Measurements from ENCODE around the gene PGPEP1.
"Not testable (repeated sequence)": the region's sequence is repeated elsewhere in the genome, so short reads cannot be mapped to it uniquely, and the experiment has no call there.

The PGPEP1 gene

DNA sequence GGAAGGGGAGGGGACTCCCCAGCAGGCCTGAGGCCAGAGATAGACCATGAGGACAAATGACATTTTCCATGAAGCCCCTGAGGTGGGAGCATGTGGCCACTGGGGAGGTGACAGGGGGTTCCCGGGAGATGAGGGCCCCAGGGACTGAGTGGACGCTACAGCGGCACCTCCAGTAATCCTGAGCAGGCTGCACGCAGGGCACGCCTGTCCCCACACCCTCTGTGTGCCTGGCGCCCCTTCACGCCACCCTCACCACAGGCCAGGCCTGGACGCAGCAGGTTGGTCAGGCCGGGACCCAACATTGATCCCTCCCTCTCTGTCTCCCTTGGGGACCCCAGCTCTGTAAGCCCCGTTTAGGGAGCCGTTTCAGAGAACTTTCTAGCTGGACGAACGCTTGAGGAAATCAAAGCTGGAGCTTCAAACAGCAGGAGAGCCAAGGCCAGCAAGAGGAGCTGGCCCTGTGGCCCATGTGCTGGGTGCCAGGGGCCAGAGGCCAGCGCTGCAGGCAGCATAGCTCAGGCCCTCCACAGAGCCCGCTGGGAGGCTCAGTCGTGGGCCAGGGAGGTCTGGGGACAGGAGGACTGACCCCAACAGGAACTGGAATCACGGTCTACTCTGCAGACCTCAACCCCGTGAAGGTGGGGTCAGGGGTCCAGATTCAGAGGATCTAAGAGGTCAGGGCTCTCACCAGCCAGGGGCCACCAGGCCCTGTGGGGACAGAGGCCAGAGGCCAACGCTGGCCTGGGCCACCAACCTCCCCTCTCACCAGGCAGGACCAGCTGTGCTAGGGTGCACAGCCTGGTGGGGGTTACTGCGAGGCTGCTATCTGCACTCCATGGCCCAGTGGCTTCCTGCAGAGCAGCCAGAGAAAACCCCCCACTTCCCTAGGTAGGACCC lies 32.1 kb upstream of the PGPEP1 start:
- DNase-seq (ENCODE audit: low read depth in 1 of 2, low spot score in 1 of 2) = no peak

DNA sequence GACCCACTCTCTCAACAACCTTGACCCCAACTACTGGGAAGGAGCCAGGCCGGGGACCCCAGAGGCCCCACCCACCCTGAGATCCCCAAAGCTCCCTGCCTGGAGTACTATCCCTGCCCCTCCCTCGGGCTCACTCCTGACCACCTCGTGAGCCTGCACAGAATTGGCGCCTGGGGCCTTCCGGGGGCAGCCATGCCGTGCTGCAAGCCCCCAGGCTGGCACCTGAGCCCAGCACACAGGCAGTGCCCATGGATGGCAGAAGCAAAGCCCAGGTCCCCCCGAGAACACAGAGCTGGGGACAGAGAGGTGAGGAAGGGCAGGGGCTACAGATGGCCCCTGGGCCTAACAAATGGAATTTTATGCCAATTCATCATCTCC lies 31.5 kb upstream of the PGPEP1 start:
- no peak for DNase-seq (ENCODE audit: low read depth in 1 of 2, low spot score in 1 of 2)

DNA sequence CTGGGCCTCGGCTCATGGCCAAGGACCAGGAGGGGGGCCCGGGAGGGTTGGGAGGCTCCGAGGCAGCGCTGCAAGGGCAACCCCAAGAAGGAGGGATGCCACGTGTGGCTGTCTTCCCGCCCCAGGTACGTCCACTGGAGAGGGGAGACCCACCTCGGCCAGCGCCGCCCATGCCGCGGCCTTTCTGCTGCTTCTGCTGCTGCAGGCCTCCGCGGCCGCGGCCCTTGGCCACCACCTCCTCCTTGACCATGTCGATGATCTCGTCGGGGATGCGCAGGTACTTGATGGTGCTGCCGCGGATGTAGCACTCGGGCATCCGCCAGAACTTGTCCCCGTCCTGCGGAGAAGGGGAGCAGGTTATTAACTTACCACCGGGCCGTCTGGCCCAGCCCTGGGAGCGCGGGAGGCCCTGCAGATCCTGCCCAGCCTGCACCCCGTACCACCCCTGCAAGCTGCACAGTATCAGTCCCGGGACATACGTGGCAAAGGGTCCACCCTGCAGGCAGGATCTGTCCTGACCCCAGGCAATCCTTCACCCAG lies 30.8 kb upstream of the PGPEP1 start:
- no peak for DNase-seq (ENCODE audit: low read depth in 1 of 2, low spot score in 1 of 2)

DNA sequence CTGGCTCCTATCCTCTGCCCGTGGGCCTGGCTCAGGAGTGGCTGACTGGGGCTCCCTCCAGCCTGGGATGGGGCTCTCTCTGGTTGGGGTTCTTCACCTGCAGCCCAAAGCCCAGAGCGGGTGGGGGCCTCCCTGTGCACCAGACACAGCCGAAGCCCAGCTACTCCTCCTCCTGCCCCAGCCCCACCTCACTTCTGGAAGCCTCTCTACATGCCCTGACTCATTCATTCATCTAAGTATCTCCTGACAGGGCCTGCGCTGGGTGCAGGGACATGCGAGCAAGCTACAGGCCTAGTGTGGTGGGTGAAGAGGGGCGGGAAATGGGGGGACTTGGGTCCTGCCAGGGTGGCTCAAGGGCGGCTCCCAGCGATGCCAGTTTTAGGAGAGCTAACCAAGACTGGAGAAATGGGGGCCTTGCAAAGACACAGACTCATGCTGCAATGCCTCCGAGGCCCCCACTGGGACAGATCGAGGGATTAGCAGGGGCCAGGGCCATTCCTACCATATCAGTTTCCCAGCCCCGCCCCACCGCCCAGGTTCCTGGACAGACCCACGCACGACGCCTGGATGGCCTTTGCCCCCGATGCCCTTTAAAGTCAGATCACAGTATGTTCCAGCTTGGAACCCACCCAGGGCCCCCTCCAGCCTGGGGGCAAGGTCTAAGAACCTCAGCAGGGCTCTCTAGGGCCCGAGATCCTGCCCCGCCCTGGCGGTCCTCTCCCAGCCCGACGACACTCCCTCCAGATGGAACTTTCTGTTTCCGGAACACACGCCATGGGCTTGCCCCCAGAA lies 30.1 kb upstream of the PGPEP1 start:
- no peak for DNase-seq (ENCODE audit: low read depth in 1 of 2, low spot score in 1 of 2)

DNA sequence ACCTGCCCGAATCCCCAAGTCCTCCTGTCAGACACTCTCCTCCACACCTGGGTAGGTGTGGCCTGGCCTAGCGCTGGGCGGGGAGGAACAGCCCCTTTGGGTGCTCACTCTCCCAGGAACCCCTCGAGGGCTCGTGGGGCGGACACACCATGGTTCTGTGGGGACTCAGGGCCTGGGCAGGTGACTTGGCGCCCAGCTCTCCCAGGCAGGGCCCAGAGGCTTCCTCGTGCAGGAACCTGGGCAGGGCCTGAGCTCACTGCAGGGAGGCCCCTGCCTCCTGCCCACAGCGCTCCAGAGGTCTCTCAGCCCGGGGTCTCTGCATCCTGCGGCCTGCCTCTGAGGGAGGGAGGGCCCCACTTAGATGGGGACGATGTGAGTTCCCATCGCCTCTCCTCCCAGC lies 29.4 kb upstream of the PGPEP1 start:
- DNase-seq (ENCODE audit: low read depth in 1 of 2, low spot score in 1 of 2) = no peak

DNA sequence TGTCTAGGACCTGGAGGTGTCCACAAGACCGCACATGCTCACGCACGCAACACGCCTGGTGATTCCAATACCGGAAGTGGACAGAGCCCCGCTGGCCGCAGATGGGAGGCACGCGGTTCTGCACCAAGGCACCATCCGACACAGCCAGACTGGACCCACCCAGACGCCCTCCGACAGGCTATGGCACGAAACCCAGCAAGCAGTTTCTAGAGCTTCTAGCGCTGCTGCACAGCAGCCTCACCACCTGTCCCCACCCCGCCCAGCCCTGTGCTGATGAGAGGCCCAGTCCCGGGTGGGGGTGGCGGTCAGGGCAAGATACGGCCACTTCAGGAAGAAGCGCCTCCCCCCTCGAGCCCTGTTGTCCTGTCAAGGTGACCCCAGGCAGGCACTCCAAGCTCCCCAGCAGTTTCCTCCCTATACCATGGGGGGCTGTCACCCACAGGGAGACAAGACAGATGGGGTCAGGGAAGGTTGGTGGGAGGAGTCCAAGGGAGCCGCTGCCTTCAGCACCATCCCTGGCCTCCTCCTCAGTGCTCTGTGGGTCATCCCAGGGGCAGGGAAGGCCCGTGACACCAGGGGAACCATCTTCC lies 28.8 kb upstream of the PGPEP1 start:
- no peak for DNase-seq (ENCODE audit: low read depth in 1 of 2, low spot score in 1 of 2)

DNA sequence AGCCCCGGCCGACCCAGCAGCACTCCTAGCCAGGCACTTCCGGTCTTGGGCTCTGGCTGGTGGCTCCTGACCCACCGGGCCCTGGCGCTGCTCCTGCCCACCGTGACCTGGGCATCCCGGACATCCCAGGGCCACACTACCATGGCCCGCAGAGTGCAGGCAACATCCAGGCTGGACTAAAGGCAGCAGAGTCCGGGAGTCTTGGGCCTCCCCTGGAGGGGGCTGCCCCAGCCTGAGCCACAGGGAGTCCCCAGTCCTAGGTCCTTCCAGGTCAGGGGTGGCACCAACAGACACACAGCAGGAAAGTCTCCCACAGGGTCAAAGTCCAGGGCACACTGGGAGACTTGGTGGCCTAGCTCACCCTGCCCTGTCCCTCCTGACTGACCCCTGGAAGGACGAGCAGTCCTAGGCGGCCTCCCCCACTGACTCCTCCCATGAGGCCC lies 28.3 kb upstream of the PGPEP1 start:
- no peak for DNase-seq (ENCODE audit: low read depth in 1 of 2, low spot score in 1 of 2)

DNA sequence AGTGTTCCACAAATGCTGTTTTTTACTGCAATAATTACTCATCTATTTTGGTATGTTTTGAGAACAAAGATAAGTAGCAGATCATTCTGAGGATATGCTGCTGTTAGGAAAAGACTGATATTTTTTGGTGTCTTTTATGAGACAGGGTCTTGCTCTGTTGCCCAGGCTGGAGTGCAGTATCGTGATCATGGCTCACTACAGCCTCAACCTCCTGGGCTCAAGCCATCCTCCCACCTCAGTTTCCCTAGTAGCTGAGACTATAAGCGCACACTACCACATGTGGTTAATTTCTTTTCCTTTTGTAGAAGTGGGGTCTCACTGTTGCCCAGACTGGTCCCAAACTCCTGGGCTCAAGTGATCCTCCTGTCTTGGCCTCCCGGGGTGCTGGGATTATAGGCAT lies 27.0 kb upstream of the PGPEP1 start:
- no peak for DNase-seq (ENCODE audit: low read depth in 1 of 2, low spot score in 1 of 2)

DNA sequence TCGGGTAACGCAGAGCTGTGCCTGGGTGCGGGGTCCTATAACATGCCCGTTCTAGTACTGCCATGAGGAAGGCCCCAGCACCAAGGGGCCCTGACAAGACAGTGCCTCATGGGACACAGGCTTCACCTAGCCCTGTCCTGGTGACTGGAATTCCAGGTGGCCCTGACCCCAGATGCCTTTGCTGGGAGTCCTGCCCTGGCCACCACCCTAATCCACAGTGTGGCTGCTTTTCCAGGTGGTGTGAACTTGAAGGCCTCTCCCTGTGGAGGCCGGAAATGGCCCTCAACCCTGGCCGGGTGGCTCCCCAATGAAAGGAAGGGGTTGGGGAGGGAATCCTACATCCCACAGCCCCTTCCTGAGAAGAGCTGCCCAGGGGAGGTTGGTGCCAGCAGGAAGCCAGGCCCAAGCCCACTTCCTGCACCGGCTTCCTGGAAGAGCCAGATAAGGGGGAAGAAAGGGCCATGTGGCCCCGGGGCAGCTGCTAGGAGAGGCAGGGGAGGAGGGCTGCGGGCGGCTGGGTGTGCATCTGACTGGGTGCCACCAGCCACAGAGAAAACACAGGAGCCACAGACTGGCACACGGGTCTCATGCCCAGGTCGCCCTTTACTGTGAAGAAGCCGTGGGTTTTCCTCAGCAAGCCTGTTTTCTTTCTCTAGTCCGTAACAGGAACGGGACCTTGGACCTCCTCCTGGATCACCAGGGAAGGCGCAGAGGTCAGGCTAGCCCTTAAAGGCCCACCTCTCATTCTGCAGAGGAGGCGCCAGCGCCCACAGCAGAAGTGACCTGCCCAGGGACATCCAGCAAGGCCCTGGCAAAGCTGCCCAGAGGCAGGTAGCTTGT lies 22.2 kb upstream of the PGPEP1 start:
- no peak for DNase-seq (ENCODE audit: low read depth in 1 of 2, low spot score in 1 of 2)

DNA sequence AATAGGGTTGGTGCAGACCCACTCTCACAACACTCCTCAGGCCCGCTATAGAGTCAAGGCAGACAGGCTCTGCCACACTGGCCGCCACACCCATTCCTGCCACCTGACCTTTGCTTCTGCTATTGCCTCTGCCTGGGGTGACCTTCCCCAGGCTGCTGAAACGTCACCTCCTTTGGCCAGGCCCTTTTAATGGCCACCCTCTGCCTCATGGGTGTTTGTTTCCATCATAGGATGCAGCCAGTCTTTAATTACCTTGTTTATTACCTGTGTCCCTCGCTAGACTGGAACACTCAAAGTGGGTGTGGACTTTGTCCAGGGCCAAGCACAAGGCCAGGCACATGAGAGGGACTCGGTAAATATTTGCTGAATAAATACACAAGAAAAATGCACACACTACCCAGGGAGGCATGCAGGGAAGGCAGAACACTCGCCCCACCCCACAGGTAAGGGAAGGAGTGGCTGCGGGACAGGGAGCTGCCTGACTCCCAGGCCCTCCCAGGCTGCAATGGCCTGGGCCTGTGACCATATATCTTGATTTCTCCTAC lies 20.7 kb upstream of the PGPEP1 start:
- DNase-seq (ENCODE audit: low read depth in 1 of 2, low spot score in 1 of 2) = no peak

DNA sequence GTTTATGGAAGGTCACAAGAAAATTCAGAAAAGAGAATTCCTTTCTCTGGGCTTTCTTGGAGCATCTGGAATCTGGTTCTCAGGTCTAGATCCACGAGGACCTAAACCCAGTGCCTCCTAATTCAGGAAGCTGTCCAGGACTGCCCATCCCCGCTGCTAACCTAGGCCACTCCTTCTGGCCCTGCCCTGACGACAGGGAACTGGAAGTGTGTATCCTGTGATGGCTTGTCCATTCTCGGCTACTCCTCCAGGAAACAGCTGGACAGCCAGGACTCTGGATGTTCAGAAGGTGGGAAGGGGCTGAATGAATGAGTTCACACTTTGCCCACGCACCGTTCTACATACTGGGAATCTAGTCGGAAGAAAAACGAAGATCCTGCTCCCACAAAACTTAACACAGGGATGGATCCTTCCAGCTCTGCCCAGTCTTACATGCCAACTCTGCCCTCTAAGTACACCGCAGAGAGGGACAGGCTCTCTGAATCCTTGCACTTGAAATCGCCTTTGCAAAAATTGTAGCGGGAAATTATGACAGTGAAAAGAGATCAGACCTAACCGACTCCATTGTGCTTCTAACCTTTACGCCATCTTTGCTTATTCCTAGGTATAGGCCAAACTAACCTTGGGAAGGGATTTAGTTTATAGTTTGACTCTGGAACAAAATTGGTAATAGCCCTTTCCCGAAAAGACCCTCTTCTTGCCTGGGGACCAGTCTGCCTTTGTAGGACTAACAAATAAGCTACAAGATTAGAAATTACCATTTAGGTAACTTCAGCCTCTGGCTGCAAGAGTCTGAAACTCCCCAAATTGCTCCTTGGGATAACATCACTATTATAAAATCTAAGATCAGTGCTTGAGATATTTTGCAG lies 19.3 kb upstream of the PGPEP1 start:
- DNase-seq (ENCODE audit: low read depth in 1 of 2, low spot score in 1 of 2) = no peak

DNA sequence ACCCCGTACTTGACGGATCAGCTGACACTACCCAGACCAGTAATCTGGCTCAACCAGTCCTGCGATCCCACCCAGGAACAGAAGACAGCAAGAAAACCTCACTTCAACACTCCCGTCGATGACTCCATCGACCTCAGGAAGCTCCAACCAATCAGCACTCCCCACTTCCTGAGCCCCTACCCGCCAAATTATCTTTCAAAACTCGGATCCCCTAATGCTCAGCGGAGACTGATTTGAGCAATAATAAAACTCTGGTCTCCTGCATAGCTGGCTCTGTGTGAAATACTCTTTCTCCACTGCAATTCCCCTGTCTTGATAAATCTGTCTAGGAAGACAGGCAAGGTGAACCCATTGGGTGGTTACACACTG lies 18.7 kb upstream of the PGPEP1 start:
- DNase-seq (ENCODE audit: low read depth in 1 of 2, low spot score in 1 of 2) = no peak

DNA sequence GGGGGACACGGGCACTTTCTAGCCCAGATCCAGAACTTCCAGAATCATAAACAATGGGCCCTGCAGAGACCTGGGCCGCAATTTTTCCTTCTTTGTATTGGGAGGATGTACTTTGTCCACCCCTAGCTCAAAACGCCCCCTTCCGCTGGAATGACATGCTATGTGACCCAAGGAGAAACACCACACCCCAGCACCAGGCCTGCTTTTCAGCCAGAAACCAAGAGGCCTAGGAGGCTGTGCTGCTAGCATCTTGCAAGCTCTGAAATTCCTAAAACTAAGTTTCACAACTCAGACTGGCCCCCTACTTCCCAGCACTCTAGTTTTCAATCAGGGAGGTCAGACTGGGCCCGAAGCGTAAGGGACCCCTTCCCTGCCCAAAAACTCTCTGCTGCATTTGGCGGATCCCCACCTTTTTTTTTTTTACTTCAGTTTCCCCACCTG lies 18.1 kb upstream of the PGPEP1 start:
- DNase-seq (ENCODE audit: low read depth in 1 of 2, low spot score in 1 of 2) = no peak

DNA sequence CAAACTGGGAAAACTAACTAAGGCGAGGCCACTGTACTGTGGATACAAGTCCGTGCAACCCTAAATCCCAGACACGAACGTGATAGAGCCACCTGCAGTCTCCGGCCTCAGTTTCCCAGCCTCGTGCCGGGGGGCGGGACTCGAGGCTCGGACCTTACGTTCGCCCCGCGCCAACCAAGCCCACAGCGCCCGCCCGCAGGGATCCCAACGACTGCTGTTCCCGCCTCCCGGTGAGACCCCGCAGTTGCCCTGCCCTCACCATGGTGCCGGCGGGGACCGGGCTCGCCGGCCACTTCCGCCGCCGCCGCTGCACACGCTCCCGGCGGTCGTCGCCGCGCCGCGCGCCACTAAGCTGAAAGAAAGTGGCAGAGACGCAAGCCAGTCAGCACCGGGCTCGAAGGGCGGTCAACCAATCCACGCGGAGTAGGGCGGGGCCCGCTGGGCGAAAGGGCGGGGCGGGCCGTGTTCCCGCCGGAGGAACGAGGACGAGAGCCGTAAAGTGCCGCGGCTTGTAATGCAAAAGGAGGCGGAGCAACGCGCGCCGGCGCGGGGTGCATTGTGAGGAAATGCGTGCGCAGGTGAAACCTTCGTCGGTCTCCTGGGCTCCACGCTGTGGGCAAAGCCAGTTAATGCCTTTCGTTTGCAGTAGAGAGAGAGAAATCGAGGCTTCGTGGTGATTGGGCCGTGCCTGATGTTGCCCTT lies 17.5 kb upstream of the PGPEP1 start, which contains the start of gene LSM4:
Gene LSM4, minus strand, starts transcription at position 318 of the 702 bp plus-strand sequence. Its CDS starts 56 bp downstream, at position 262.
- DNase-seq (ENCODE audit: low read depth in 1 of 2, low spot score in 1 of 2) = peak; percentile 98 to 99

DNA sequence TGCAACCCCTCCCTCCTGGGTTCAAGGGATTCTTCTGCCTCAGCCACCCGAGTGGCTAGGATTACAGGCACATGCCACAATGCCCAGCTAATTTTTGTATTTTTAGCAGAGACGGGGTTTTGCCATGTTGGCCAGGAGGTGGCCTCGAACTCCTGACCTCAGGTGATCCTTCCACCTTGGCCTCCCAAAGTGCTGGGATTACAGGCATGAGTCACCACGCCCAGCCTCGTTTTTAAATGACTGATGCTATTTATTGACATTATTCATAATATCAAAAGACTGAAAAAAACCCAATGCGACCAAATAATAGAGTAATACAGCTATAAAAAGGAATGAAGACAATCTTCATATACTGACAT lies 16.0 kb upstream of the PGPEP1 start:
- not testable (repeated sequence) for DNase-seq (ENCODE audit: low read depth in 1 of 2, low spot score in 1 of 2)

DNA sequence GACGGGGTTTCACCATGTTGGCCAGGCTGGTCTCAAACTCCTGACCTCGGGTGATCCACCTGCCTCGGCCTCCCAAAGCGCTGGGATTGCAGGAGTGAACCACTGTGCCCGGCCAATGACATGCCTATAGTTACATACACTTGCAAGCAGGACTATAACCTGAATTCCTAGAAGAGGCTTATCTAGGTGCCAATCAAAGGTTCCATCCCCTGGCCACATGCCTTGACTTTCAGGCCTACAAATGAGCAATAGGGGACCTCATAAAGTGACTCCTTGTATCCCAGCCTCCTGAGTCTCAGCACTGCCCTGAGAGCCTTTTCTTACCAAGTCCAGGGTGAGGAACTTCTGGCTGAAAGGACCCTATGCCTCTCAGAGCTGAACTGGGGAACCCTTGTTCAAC lies 13.6 kb upstream of the PGPEP1 start:
- DNase-seq (ENCODE audit: low read depth in 1 of 2, low spot score in 1 of 2) = no peak

DNA sequence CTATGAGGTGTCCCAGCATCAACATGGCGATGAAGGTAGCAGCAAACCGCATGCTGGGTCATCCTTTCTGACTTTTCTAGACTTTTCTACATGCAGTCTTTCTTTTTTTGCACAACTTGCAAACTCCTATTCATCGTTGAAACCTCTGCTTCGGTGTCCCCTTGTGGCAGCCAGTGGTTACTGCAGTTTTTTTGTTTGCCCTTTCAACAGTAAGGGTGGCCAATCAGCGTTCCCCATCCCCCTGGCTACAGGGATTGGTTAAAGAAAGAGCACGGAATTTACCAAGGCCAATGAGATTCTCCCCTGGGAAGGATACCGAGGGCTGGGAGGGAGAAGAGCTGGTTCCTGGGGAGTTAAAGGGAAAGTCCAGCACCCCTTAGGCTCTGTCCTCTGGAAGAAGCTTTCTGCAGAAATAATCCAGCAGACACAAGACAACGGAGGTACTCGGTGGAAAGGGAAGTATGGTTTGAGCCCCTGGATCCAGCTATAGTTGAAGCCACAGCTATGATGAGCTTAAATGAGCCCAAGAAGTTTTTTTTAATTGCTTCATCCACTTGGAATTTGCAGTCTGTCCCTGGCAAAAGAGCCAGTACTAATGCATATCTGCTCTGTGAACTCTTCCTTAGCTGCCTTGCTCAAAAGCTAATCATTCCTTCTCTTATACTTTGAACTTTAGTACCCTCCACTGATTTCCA lies 11.9 kb upstream of the PGPEP1 start:
- DNase-seq (ENCODE audit: low read depth in 1 of 2, low spot score in 1 of 2) = peak; percentile 55 to 77

DNA sequence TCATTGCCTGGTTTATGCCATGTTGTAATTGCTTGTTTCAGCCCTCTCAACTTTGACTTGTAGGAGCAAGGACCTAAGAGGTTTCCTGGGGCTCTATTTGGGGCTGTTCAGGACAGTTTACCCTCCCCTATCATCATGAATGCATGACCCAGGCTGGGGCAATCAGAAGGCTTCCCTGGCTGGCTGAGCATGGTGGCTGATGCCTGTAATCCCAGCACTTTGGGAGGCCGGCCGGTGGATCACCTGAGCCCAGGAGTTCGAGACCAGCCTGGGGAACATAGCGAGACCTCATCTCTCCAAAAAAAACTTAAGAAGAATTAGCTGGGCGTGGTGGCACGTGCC lies 11.4 kb upstream of the PGPEP1 start:
- no peak for DNase-seq (ENCODE audit: low read depth in 1 of 2, low spot score in 1 of 2)

All from stimulated activated CD4-positive, alpha-beta T cell treated with anti-CD3 and anti-CD28 coated beads, Interleukin-15, amount 100 ng/mL, for 1 hour (primary cell).